Breast epithelium (tissue), 4 donors: ENCODE measurements around the gene PSKH1. TPM values are rescaled to one million over a fixed set of nuclear protein-coding genes. Genes with fewer than 3 reads are reported as not detected.

ENCODE experiments used
- DNase-seq, 2 donors: peaks; one replicate each; pipeline ENCODE4 v3.0.0-alpha.2; 2019; ENCODE audit warnings: low spot score in 2 of 2
- H3K27ac ChIP-seq, 2 donors: fragments of 200-600 bp; sonication (generic) in 1 of 2; one replicate each; pipeline ENCODE4 v1.5.1; 2016 to 2019; ENCODE audit warnings: mild to moderate bottlenecking in 1 of 2
- H3K27me3 ChIP-seq, 2 donors: fragments of 200-600 bp; sonication (generic) in 1 of 2; one replicate each; pipeline versions ENCODE4 v1.5.1 to v1.6.0; 2017 to 2019; ENCODE audit warnings: control low read depth in 1 of 2, mild to moderate bottlenecking in 1 of 2
- H3K36me3 ChIP-seq: fragments of 200-600 bp; one replicate; pipeline ENCODE4 v1.5.1; 2019
- H3K4me1 ChIP-seq, 2 donors: fragments of 200-600 bp; sonication (generic); one replicate each; pipeline ENCODE4 v1.5.1; 2016 to 2019; ENCODE audit warnings: control low read depth in 1 of 2
- H3K4me3 ChIP-seq, 3 donors: fragments of 200-600 bp; sonication (generic); 1 replicate in 2 of 3; 2 replicates in 1 of 3; pipeline ENCODE4 v1.5.1; 2016 to 2019; ENCODE audit warnings: mild to moderate bottlenecking in 3 of 3, moderate library complexity in 2 of 3
- H3K9me3 ChIP-seq, 2 donors: fragments of 200-600 bp; sonication (generic) in 1 of 2; one replicate each; pipeline ENCODE4 v1.5.1; 2016 to 2019; ENCODE audit warnings: control low read depth in 1 of 2
- POLR2A ChIP-seq: fragments of 450-650 bp; IDR thresholded peaks from one replicate; pipeline ENCODE4 v1.6.1; 2016; ENCODE audit warnings: antibody characterized with exemption, mild to moderate bottlenecking, moderate library complexity
- POLR2AphosphoS5 ChIP-seq, 3 donors: sonication (generic); formaldehyde crosslinking; IDR thresholded peaks; one replicate each; pipeline ENCODE4 v1.6.1; 2017; ENCODE audit warnings: antibody characterized with exemption in 3 of 3
- intact Hi-C: fragments of 100-400 bp; cut with DNase I; formaldehyde crosslinking; loops from one replicate; pipeline ENCODE4 v1.15.1; 2023; ENCODE audit warnings: low total_unique reads
- total RNA-seq, 3 donors: library from RNA; depleted of rRNA; stranded (reverse); fragments of >200 nt; gene quantifications; one replicate each; pipeline ENCODE4 v1.1.0, GENCODE V29; 2016
- TF ChIP-seq, protein P1 (sequence below), 3 donors: fragments of 450-650 bp; IDR thresholded peaks; one replicate each; pipeline ENCODE4 v1.5.1; 2016 to 2017; ENCODE audit warnings: antibody characterized with exemption in 3 of 3, mild to moderate bottlenecking in 3 of 3, moderate library complexity in 3 of 3

The PSKH1 gene
- 10 to 100 TPM; 17.3 to 20.5 (median 17.4) TPM for total RNA-seq

- Histone ChIP-seq H3K4me3 (peak within 1 kb of the TSS; percentile 95 to 98 (median 96)), H3K27me3 (no peaks in the 10 kb centered on the region), H3K27ac (peak within 1 kb of the TSS; percentile 97 to 98), H3K36me3 (no peaks in the 10 kb centered on the region), H3K4me1 (peaks cover 0 to 8% of the 10 kb centered on the region in 2 donors), H3K9me3 (no peaks in the 10 kb centered on the region)
- TF ChIP-seq POLR2AphosphoS5 (IDR thresholded peaks at IDR 0.05) (peak; percentile 30 to 75 (median 39)), POLR2A (no peak)
- TF ChIP-seq, protein P1, sequence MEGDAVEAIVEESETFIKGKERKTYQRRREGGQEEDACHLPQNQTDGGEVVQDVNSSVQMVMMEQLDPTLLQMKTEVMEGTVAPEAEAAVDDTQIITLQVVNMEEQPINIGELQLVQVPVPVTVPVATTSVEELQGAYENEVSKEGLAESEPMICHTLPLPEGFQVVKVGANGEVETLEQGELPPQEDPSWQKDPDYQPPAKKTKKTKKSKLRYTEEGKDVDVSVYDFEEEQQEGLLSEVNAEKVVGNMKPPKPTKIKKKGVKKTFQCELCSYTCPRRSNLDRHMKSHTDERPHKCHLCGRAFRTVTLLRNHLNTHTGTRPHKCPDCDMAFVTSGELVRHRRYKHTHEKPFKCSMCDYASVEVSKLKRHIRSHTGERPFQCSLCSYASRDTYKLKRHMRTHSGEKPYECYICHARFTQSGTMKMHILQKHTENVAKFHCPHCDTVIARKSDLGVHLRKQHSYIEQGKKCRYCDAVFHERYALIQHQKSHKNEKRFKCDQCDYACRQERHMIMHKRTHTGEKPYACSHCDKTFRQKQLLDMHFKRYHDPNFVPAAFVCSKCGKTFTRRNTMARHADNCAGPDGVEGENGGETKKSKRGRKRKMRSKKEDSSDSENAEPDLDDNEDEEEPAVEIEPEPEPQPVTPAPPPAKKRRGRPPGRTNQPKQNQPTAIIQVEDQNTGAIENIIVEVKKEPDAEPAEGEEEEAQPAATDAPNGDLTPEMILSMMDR (IDR thresholded peaks at IDR 0.05) = no peak
- intact Hi-C loops = loop anchor here (5.0 kb wide), 1 partner anchor 94 kb away; no protein-coding TSS in a partner anchor
- DNase-seq = peak; percentile 94 to 97
Observed at GRCh38 chr16:67892899-67893742, at the start of gene PSKH1. Gene PSKH1 (plus strand): TSS chr16:67893254. CDS start chr16:67908750, 15,496 bp downstream.

- Histone ChIP-seq H3K4me1 (peaks cover 21 to 31% of the 10 kb centered on the region in 2 donors), H3K4me3 (peak overlapping the region; percentile 82 to 96 (median 84)), H3K36me3 (no peaks in the 10 kb centered on the region), H3K27me3 (no peaks in the 10 kb centered on the region), H3K27ac (peak overlapping the region; percentile 99 to 100), H3K9me3 (no peaks in the 10 kb centered on the region)
- TF ChIP-seq POLR2A (no peak), POLR2AphosphoS5 (IDR thresholded peaks at IDR 0.05) (no peak)
- TF ChIP-seq, protein P1 (IDR thresholded peaks at IDR 0.05) = no peak
- intact Hi-C loops = no loop called here
- no peak for DNase-seq
Observed at GRCh38 chr16:67843343-67843765, 49.7 kb upstream of the PSKH1 start.

GRCh38 chr16:67844497-67844896 is 48.6 kb upstream of the PSKH1 start:
- H3K4me1 ChIP-seq = peaks cover 21 to 31% of the 10 kb centered on the region in 2 donors

DNA sequence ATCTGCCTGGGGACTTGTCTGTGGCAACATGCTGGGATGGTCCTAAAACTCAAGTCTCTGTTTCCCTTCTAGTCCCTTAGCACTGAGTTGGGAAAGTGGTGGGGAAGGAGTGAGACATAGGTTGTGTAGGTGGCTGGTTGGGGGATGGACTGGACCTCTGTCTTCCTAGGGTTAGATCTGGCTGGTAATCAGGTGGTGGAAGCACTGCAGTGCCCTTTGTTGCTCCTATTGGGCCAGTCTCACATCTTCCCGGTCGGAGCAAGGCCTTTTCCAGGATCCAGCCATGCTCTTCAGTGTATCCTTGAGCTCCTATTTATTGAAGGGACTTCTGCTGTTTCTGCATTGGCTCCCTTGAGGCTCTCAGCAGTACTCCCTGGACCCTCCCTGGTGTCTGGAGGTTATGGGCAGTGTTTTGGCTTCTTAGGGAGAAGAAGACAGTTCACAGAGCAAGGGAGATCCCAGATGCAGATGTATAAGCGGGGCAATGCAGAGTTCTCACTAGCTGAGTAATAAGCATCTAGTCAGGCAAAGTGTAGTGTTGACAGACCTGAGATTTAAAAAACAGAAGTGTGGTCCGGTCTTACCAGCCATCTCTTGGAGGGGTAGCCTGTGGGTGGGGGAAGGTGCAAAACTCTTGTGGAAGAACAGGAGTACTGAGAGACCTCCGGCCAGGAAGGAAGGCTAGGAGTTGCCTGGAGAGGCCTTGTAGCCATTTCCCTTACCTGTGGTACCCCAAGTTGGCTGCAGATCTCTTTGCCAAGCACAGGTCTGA is 47.6 kb upstream of the PSKH1 start:
- peak overlapping the region; percentile 92 to 94 for H3K27ac ChIP-seq
- TF ChIP-seq POLR2A (no peak), POLR2AphosphoS5 (IDR thresholded peaks at IDR 0.05) (no peak)
- TF ChIP-seq, protein P1 (IDR thresholded peaks at IDR 0.05) = no peak
- intact Hi-C loops = no loop called here
- peak overlapping the region; percentile 91 to 98 (median 95) for H3K4me3 ChIP-seq
- H3K4me1 ChIP-seq = peaks cover 21 to 31% of the 10 kb centered on the region in 2 donors
- H3K36me3 ChIP-seq = no peaks in the 10 kb centered on the region
- H3K27me3 ChIP-seq = no peaks in the 10 kb centered on the region
- H3K9me3 ChIP-seq = no peaks in the 10 kb centered on the region
- no peak for DNase-seq

More at GRCh38 chr16:67844497-67844896, 48.6 kb upstream of the PSKH1 start:
- intact Hi-C loops = no loop called here
- Histone ChIP-seq H3K36me3 (no peaks in the 10 kb centered on the region), H3K9me3 (no peaks in the 10 kb centered on the region), H3K27me3 (no peaks in the 10 kb centered on the region), H3K4me3 (peak overlapping the region in 2 of 3 donors; percentile 29 to 84), H3K27ac (no peak overlapping the region)
- DNase-seq = no peak
- TF ChIP-seq POLR2A = no peak
- TF ChIP-seq POLR2AphosphoS5 (IDR thresholded peaks at IDR 0.05) = no peak
- TF ChIP-seq, protein P1 (IDR thresholded peaks at IDR 0.05) = no peak
